AG08395 (cell line): Measurements from ENCODE around the gene RNU1-4.
"Not testable (repeated sequence)": the region's sequence is repeated elsewhere in the genome, so short reads cannot be mapped to it uniquely, and the experiment has no call there.

ENCODE experiments used
- DNase-seq: peaks from one replicate; pipeline ENCODE4 v3.0.0; 2012; ENCODE audit warnings: mixed read lengths, low spot score

Gene RNU1-4

GRCh38 chr1:16728243-16728949, 11.9 kb upstream of the RNU1-4 start:
- DNase-seq = not testable (repeated sequence)

GRCh38 chr1:16732254-16732896, 7.9 kb upstream of the RNU1-4 start:
- DNase-seq = not testable (repeated sequence)

GRCh38 chr1:16741230-16741629, 914 bp downstream of the RNU1-4 start:
- not testable (repeated sequence) for DNase-seq

GRCh38 chr1:16747660-16748059, 7.3 kb downstream of the RNU1-4 start:
- not testable (repeated sequence) for DNase-seq

- DNase-seq = not testable (repeated sequence)
These were observed 8.4 kb downstream of the RNU1-4 start for GRCh38 chr1:16748710-16749109.

GRCh38 chr1:16749910-16750888, 9.9 kb downstream of the RNU1-4 start:
- DNase-seq = not testable (repeated sequence)

GRCh38 chr1:16752770-16753169, 12.5 kb downstream of the RNU1-4 start:
- DNase-seq = not testable (repeated sequence)

GRCh38 chr1:16755385-16755784, 15.1 kb downstream of the RNU1-4 start:
- DNase-seq = not testable (repeated sequence)

- not testable (repeated sequence) for DNase-seq
These were observed 15.6 kb downstream of the RNU1-4 start for GRCh38 chr1:16755932-16756331.

GRCh38 chr1:16757574-16757973, 17.3 kb downstream of the RNU1-4 start:
- not testable (repeated sequence) for DNase-seq

GRCh38 chr1:16758060-16758459, 17.7 kb downstream of the RNU1-4 start:
- not testable (repeated sequence) for DNase-seq

GRCh38 chr1:16759041-16759493, 18.8 kb downstream of the RNU1-4 start:
- not testable (repeated sequence) for DNase-seq

GRCh38 chr1:16759650-16760455, 19.5 kb downstream of the RNU1-4 start:
- not testable (repeated sequence) for DNase-seq

GRCh38 chr1:16760456-16760765, 20.1 kb downstream of the RNU1-4 start:
- not testable (repeated sequence) for DNase-seq

- not testable (repeated sequence) for DNase-seq
These were observed 20.5 kb downstream of the RNU1-4 start for GRCh38 chr1:16760801-16761200.

- DNase-seq = not testable (repeated sequence)
These were observed 24.0 kb downstream of the RNU1-4 start for GRCh38 chr1:16764248-16764819.

GRCh38 chr1:16764820-16765655, 24.7 kb downstream of the RNU1-4 start:
- DNase-seq = not testable (repeated sequence)

- DNase-seq = not testable (repeated sequence)
These were observed 25.7 kb downstream of the RNU1-4 start for GRCh38 chr1:16765731-16766605.

- DNase-seq = not testable (repeated sequence)
These were observed 26.5 kb downstream of the RNU1-4 start for GRCh38 chr1:16766689-16767256.
